ENCODE measurements around the gene CRTC2. TPM values are rescaled to one million over a fixed set of nuclear protein-coding genes. Genes with fewer than 3 reads are reported as not detected.

Gene CRTC2
- total and polyA plus RNA-seq, 2 experiments from 2014 or later: 10.6 to 20.7 TPM

GRCh38 chr1:153957744-153958110 lies 685 bp downstream of the CRTC2 start:
- TF ChIP-seq ZNF462 (CRISPR knock-in tag; IDR thresholded peaks at IDR 0.05) (no peak), ZNF331 (CRISPR knock-in tag; IDR thresholded peaks at IDR 0.05; ENCODE audit: low read depth) (no peak), EZH2phosphoT487 (IDR thresholded peaks at IDR 0.05; ENCODE audit: unreplicated experiment) (no peak), CTCF (conservative IDR thresholded peaks at IDR 0.05; ENCODE audit: low read depth in 2 of 2) (no peak), REST (IDR thresholded peaks at IDR 0.05; ENCODE audit: unreplicated experiment) (no peak), CREB1 (CRISPR knock-in tag; IDR thresholded peaks at IDR 0.05; ENCODE audit: low read depth) (no peak), POLR2AphosphoS5 (IDR thresholded peaks at IDR 0.05; ENCODE audit: low read depth) (no peak), NANOG (IDR thresholded peaks at IDR 0.05; ENCODE audit: borderline replicate concordance) (no peak), ZNF114 (CRISPR knock-in tag; IDR thresholded peaks at IDR 0.05) (no peak), JUNB (IDR thresholded peaks at IDR 0.05; ENCODE audit: unreplicated experiment) (no peak), EZH2 (IDR thresholded peaks at IDR 0.05; ENCODE audit: low read depth, unreplicated experiment) (no peak), ETS1 (IDR thresholded peaks at IDR 0.05) (no peak)
- Histone ChIP-seq H3K79me2 (replicated peaks; ENCODE audit: insufficient read depth) (peaks cover 69% of the 10 kb centered on the region), H2AFZ (0 out of 2 replicates have a peak overlapping the region, but pooled peaks have one; percentile 7), H3K36me3 (ENCODE audit: insufficient read depth) (peaks cover 14% of the 10 kb centered on the region), H3F3A (replicated peaks; ENCODE audit: low read depth) (peaks cover 31% of the 10 kb centered on the region), H3K4me3 (peak overlapping the region; percentile 98), H4K20me1 (replicated peaks; ENCODE audit: insufficient read depth) (peaks cover 28% of the 10 kb centered on the region), H3K9me2 (ENCODE audit: insufficient read depth) (no peaks in the 10 kb centered on the region), H3K27me3 (ENCODE audit: insufficient read depth) (no peaks in the 10 kb centered on the region), H3K4me2 (peak overlapping the region; percentile 99), H3K4me1 (ENCODE audit: insufficient read depth) (peaks cover 29% of the 10 kb centered on the region), H3K27ac (ENCODE audit: low read depth) (peak overlapping the region; percentile 93)
- Mint-ChIP-seq H3K36me3 (ENCODE audit: low read depth) (peaks cover 42% of the 10 kb centered on the region), H3K9me3 (peaks cover 3% of the 10 kb centered on the region; the same call in 2 of the 3 replicates), H3K4me3 (peak overlapping the region; percentile 99), H3K27ac (peak overlapping the region; percentile 98), H3K27me3 (ENCODE audit: insufficient read depth, low read depth, poor library complexity) (peaks cover 30% of the 10 kb centered on the region), H3K4me1 (peaks cover 44% of the 10 kb centered on the region)
- ATAC-seq (peak; percentile 21), DNase-seq (ENCODE audit: low spot score) (peak; percentile 63)
